Stimulated activated CD4-positive, alpha-beta T cell treated with anti-CD3 and anti-CD28 coated beads, TNF-alpha, amount 100 ng/mL, for 24 hours (primary cell): ENCODE data around the gene OR4B1.

Experiments
- DNase-seq, 3 experiments: peaks; one replicate each; pipeline ENCODE4 v3.0.0-alpha.2; 2020; ENCODE audit warnings: low read depth in 3 of 3

The OR4B1 gene

DNA sequence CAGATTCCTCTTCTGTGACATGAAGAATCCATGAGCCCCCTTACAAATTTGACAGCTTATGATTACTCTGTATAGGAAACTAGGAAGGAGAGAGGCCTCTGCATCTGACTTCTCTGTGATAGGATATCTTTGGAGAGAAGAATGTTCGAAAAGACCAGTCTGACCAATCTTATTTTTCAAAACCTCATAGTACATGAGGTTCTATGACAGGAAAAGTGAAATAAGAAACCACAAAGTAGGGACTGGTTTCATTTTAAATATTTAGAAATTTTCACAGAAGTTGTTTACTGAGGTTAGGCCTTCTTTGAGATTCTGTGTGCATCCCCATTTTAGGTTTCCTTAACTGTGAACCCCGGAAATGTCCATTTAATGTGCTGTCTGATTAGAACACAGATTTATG lies 45.0 kb downstream of the OR4B1 start:
- DNase-seq, result no peak

DNA sequence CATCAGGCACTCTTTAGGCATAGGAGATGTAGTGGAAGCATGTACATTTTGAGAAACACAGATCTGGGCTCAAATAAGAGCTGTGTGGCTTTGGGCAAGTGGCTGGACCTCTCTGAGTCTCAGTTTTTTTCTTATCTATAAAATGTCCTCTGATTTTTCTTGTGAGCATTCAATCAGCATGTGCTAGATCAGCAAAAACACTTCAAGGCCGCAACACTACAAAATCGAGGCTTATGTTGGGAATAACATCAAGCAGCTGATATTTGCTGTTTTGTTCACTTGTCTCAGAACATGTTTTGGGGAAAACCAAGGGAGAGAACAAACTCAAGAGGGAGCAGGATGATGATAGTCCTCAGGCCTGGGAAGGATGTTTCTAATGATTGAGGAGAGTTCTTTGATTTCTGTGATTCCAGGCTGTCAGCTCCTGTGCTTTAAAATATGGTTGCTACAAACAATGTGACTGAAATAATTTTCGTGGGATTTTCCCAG lies 46.9 kb downstream of the OR4B1 start, which contains the start of gene OR4X1:
TSS of gene OR4X1 (plus strand) at position 439 of the 489 bp plus-strand sequence. CDS start at position 439, 0 bp downstream.
- DNase-seq, result no peak
